GM20000 (cell line): ENCODE results near the gene MICB.

Source experiments
- DNase-seq: peaks from one replicate; pipeline ENCODE4 v3.0.0; 2012; ENCODE audit warnings: low spot score
- CTCF ChIP-seq: IDR thresholded peaks from 2 replicates; pipeline ENCODE4 v1.5.1; 2012; ENCODE audit warnings: mild to moderate bottlenecking, control low read depth; ENCODE audit errors: extremely low read depth, missing control alignments

MICB gene

GRCh38 chr6:31470801-31471200, 27.1 kb upstream of the MICB start:
- no peak for TF ChIP-seq CTCF
- no peak for DNase-seq

DNA sequence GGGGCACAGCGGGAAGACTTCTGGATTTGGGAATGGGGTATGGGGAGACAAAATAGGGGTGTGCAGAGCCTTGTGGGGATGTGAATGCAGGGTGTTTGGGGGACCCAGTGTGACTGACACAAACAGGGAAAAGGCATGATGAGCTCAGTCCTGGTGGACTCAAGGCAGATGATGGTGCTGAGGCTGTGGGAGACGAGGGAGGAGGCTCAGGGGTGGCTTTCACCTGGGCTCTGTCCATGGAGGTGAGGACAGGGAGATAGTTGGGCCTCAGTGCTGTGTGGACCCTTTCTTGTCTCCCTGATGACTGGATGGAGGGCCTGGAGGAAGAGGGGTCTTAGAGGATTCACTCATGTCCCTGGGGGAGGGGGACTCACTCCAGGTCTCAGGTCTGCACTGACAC, 26.2 kb upstream of the MICB start:
- no peak for TF ChIP-seq CTCF
- no peak for DNase-seq

- DNase-seq = no peak
- TF ChIP-seq CTCF = no peak
Observed at GRCh38 chr6:31472259-31472658, 25.7 kb upstream of the MICB start.

GRCh38 chr6:31473244-31473643, 24.7 kb upstream of the MICB start:
- no peak for DNase-seq
- no peak for TF ChIP-seq CTCF

DNA sequence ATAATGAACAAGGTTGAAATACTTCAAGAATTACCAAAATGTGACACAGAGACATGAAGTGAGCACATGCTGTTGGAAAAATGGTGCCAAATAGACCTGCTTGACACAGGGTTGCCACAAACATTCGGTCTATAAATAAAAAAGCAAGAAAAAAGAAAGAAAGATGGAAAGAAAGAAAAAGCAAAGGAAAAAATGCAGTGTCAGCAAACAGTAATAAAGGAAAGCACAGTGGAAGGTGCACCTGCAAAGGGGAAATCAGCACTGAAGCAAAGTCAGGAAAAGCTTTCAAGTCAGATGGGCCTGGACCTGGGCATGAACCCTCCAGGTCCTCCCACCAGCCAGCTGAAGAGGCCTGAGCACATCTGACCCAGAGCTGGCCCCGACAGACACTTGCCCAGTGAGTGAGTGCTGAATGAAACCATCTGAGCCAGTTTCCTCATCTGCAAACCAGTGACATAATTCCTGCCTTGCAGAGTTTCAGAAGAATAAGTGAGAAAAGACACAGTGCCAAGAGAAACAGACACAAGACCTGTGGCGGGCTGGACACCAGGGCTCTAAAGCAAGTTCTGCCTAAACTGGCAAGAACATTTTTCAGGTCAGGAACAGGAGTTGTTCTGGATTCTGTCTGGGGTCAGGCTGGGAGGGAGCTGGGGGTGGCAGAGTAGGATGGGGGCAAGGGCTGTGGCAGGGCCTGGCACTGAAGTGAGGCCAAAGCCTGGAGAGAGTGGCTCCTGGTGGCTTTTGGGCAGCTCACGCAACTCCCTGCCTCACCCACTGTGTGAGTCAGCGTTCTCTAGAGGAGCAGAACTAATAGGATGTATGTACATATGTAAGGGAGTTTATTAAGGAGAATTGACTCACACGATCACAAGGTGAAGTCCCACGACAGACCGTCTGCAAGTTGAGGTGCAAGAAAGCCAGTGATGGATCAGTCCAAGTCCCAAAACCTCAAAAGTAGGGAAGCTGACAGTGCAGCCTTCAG, 23.9 kb upstream of the MICB start:
- no peak for TF ChIP-seq CTCF
- DNase-seq = no peak

DNA sequence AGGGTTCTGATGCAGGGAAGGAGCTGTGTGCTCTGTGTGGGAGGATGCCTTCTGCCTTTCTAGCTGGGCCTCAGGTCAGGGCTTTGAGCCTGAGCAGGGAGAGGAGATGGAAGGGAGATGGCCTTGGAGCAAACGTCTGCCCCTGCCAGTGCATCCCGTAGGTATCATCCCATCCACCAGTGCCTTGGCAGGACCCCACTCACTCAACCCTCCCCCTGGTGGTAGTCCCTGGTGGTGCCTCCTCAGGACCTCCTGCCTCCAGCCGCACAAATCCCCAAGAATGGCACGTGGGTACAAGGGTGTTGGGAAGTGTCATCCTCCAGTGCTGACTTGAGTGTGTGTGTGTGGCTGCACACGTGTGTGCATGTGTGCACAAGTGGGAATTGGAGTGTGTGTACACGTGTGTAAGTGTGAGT, 23.1 kb upstream of the MICB start:
- no peak for DNase-seq
- TF ChIP-seq CTCF = peak; percentile 29

GRCh38 chr6:31476515-31477139, 21.3 kb upstream of the MICB start:
- no peak for DNase-seq
- TF ChIP-seq CTCF = peak; percentile 3
